ENCODE data around the gene CFAP77. TPM values are rescaled to one million over a fixed set of nuclear protein-coding genes. Genes with fewer than 3 reads are reported as not detected.

CFAP77 gene
- total RNA-seq, 2 donors from 2014 or later, result 3.3 to 8.6 TPM

DNA sequence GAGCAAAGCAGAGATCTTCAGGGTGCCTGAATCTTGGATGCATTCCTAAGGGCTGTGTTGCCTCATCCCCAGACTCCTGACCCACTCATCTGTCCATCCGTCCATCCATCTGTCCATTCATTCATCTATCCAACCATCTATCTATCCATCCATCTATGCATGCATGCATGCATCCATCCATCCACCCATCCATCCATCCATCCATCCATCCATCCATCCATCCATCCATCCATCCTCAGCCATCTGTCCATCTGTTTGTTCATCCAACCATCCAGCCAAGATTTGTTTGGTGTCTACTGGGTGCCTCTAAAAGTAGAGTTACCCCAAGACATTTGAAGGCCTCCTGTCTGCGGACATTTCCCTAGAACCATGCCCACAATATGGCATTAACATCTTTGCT lies 144.7 kb downstream of the CFAP77 start:
- no peak overlapping the region for H3K27ac ChIP-seq
- TF ChIP-seq CTCF (IDR thresholded peaks at IDR 0.05), result no peak
- H3K4me3 ChIP-seq, result no peak overlapping the region
- H3K27me3 ChIP-seq, result no peaks in the 10 kb centered on the region
- H3K4me1 ChIP-seq, result no peaks in the 10 kb centered on the region
- no peaks in the 10 kb centered on the region for H3K36me3 ChIP-seq
- DNase-seq (ENCODE audit: low spot score), result no peak
- no peaks in the 10 kb centered on the region for H3K9me3 ChIP-seq

DNA sequence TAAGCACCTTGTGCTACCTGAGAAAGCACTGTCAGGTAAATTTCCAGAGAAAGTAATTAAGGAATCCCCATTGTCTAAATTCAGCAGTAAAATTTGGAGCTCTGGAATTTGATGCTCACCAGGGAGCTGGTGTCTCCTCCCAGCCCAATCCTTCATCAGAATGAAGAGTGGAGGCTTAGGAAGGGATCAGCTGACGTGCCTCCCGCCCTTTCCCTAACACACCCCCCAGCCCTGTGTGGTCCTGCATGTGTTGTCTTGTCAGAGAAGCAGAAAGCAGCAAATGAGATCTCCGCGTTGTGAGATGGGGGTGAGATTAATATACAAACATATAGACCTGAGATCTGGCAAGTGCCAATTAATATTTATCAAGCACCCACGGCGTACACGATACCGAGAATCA lies 145.5 kb downstream of the CFAP77 start:
- H3K27me3 ChIP-seq, result no peaks in the 10 kb centered on the region
- H3K4me3 ChIP-seq, result no peak overlapping the region
- H3K4me1 ChIP-seq, result peaks cover 0 to 7% of the 10 kb centered on the region in 2 donors
- no peaks in the 10 kb centered on the region for H3K36me3 ChIP-seq
- no peak for TF ChIP-seq CTCF (IDR thresholded peaks at IDR 0.05)
- no peak for DNase-seq (ENCODE audit: low spot score)
- no peaks in the 10 kb centered on the region for H3K9me3 ChIP-seq
- no peak overlapping the region for H3K27ac ChIP-seq

DNA sequence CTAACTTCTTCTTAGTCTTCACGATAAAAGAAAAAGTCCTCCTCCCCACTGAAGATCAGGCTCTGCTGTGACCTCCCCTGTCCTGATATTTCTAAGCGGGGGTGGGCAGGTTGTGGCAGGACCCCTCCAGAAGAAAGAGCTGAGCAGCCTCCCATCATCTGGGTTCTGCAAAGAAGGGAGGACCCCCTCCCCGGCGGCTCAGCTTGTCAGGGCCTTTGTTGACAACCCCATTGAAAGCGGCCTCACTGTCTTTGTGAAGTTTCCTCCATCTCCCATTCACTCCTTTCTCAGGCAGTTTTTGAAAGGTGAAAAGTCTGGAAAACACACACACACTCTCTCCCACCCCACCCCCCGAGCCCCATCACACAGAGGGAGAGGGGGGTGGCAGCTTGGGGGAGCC lies 146.2 kb downstream of the CFAP77 start:
- no peak for DNase-seq (ENCODE audit: low spot score)
- Histone ChIP-seq H3K4me1 (peaks cover 0 to 14% of the 10 kb centered on the region in 2 donors), H3K4me3 (no peak overlapping the region), H3K27me3 (no peaks in the 10 kb centered on the region), H3K9me3 (no peaks in the 10 kb centered on the region), H3K36me3 (no peaks in the 10 kb centered on the region), H3K27ac (no peak overlapping the region)
- TF ChIP-seq CTCF (IDR thresholded peaks at IDR 0.05), result no peak

DNA sequence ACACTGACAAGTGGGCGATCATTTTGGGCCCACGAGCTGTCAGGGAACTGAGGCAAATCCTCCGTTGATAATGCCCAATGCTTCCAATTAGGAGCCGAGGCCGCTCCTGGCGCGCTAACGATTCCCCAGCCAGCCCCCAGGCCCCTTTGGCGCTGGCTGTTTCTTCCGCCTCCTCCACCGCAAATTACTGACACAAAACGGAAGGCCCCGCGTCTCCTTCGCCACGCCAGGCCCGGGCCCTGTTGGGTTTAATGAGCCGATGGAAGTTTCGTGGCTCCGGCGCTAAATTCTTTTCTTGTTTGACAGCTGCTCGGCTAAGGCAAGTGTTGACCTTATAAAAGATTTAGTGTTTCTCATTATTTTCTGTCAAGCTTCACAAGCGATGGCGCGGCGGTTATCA lies 146.7 kb downstream of the CFAP77 start:
- Histone ChIP-seq H3K27ac (no peak overlapping the region), H3K9me3 (no peaks in the 10 kb centered on the region), H3K27me3 (no peaks in the 10 kb centered on the region), H3K4me3 (no peak overlapping the region), H3K4me1 (peaks cover 0 to 19% of the 10 kb centered on the region in 2 donors), H3K36me3 (no peaks in the 10 kb centered on the region)
- no peak for TF ChIP-seq CTCF (IDR thresholded peaks at IDR 0.05)
- no peak for DNase-seq (ENCODE audit: low spot score)

DNA sequence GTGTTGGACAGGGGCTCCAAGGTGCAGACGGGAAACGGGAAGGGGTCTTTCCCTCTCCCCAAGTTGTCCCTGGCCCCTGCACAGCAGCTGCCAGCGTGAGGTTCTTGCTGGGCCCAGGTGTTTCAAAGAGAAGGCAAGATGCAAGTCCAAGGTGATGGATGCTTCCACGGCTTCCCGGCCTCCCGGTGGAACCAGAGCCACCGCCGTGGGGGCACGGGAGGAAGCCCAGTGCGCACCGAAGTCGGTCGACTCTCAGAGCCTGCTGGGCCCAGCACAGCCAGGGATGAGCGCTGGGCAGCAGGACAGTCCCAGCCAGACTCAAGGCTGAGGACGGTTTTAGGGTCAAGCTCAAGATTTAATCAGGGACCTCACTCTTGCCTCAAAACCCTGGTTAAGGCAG lies 147.1 kb downstream of the CFAP77 start:
- Histone ChIP-seq H3K4me3 (no peak overlapping the region), H3K27me3 (no peaks in the 10 kb centered on the region), H3K36me3 (no peaks in the 10 kb centered on the region), H3K4me1 (peaks cover 0 to 23% of the 10 kb centered on the region in 2 donors), H3K27ac (no peak overlapping the region), H3K9me3 (no peaks in the 10 kb centered on the region)
- TF ChIP-seq CTCF (IDR thresholded peaks at IDR 0.05), result no peak
- no peak for DNase-seq (ENCODE audit: low spot score)

GRCh38 chr9:132559711-132560110 lies 149.7 kb downstream of the CFAP77 start:
- H3K4me1 ChIP-seq, result peaks cover 0 to 27% of the 10 kb centered on the region in 2 donors
- H3K36me3 ChIP-seq, result no peaks in the 10 kb centered on the region
- no peaks in the 10 kb centered on the region for H3K27me3 ChIP-seq
- H3K9me3 ChIP-seq, result no peaks in the 10 kb centered on the region
- no peak overlapping the region for H3K27ac ChIP-seq
- no peak for TF ChIP-seq CTCF (IDR thresholded peaks at IDR 0.05)
- H3K4me3 ChIP-seq, result no peak overlapping the region
- DNase-seq (ENCODE audit: low spot score), result no peak
